HG03196 (cell line): ENCODE results near the gene ARPC5.
A peak's percentile ranks its signal among the peaks of the same experiment; 100 is the strongest.
"Not testable (repeated sequence)": the region's sequence is repeated elsewhere in the genome, so short reads cannot be mapped to it uniquely, and the experiment has no call there.

Experiments used
- ATAC-seq: cut with Tn5 transposase; IDR thresholded peaks from one replicate; pipeline ENCODE4 v1.9.1; 2021; ENCODE audit not compliant: unreplicated experiment

ARPC5 gene

GRCh38 chr1:183646776-183647175 lies 11.2 kb upstream of the ARPC5 start:
- no peak for ATAC-seq

GRCh38 chr1:183645531-183645930 lies 9.9 kb upstream of the ARPC5 start:
- ATAC-seq: no peak

DNA sequence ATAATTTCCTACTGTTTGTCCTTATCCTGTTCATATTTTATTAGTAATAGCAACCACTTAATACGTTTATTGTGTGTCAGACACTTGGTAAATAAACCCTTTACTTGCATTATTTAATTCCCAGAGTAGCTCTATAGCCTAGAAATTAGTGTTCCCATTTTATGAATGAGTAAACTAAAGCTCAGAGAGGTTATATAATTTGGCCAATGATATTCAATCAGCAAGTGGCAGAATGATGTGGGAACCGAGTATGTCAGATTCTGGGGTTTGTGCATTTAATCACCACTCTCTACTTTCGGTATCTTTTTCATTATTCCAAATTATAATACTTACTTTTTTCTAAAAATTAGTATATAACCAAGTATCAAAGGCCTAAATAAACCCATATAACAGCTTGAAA lies 6.6 kb upstream of the ARPC5 start:
- ATAC-seq: no peak

DNA sequence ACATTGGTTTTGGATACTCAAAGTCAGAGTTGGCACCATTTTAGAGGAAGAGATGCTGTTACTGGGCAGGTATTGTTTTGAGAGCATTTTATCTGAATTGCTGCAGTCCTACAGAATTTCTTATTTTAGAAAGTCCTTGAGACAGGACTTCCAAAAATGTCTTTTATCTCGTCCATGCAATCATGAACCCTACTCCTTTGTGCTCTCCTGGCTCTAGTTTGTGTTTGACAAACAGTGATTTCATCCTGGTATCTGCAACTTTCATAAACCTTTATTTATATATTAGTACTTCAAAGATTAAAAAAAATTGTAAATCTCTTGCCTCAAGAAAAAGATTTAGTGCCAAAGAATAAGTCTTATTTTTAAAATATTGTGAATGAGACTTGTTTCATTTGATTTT lies 4.6 kb upstream of the ARPC5 start:
- no peak for ATAC-seq

GRCh38 chr1:183638649-183639387 lies 3.2 kb upstream of the ARPC5 start:
- no peak for ATAC-seq

- ATAC-seq: no peak
Measured at GRCh38 chr1:183636783-183637182, 1.2 kb upstream of the ARPC5 start.

GRCh38 chr1:183636334-183636682 lies 725 bp upstream of the ARPC5 start:
- ATAC-seq: no peak

DNA sequence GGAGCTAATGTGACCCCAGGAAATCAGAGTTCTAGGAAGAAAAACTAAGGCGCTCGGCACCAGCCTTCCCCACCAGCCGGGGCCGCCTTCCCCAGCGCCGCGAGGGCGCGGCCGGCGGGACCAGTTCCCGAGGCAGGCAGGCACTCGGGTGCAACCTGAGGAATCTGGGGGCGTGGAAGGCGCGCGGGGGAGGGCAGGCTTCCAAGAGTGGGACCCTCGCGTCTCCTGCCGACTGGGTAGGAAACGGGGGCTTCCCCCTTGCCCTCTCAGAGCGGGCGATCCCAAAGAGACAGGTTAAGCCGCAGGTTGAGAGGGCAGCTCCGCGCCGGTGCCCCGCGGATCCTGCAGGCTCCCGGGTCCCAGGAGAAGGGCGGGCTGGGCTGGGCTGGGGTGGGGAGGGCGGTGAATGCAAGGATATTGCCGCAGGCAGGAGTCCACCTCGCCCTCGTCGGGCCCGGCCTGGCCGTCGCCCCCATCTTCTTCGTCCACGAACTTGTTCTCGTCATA lies 431 bp downstream of the ARPC5 start:
- peak; percentile 4 for ATAC-seq

DNA sequence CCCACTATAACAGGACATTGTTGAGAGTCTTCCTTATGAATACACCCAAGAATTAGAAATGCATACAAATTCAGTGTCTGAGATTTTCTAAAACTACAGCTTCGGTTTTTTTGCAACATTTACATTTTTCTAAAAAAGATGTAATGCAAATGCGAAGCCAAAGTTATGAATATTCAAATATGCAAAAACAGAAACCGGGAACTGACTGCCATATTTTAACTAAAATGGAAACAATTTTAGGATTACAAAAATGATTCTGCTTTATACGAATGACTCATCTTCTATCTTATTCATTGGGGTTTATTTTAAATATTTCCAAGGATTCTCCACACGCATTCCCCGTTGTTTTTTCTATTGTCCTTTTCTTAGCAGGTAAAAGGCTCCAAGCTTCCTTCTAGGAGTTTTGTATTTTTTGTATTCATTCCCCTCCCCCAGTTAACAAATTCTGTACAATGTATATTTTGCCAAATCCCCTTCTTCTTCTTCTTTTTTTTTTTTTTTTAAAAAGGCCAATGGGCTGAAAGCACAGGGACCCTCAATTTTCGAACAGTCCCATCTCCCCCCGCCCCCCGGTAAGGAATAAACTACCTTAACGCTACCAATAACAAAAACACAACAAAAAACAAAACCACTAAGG lies 1.0 kb downstream of the ARPC5 start:
- no peak for ATAC-seq

DNA sequence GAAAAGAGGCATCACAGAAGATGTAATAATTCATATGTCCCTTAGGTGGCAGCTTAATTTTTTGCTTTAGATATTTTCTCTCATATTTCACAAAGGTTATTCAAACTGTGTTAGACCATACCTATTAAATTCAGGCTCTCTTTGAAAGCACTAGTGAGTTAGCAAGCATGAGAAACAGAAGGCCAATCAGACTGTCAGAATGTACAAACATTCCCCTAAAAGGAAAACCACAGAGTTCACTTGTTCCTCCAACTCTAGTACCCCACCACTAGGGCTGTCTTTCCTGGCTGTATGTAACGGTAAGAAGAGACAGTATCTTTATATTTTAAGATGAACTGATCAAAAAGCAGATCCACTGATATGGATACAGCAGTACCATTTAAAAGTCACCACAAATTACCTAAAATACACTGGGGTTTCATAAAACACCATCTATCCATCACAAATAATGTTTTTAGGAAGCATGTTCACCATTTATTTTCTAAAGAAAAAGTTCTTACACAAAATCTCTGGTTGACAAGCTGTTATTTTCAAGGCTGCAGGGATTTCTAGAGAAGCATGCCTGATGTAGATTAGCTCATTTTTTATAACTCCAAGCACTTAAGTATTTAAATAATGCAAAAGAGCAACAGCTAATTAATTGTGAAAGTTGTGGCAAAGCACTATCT lies 1.8 kb downstream of the ARPC5 start:
- peak; percentile 41 for ATAC-seq

DNA sequence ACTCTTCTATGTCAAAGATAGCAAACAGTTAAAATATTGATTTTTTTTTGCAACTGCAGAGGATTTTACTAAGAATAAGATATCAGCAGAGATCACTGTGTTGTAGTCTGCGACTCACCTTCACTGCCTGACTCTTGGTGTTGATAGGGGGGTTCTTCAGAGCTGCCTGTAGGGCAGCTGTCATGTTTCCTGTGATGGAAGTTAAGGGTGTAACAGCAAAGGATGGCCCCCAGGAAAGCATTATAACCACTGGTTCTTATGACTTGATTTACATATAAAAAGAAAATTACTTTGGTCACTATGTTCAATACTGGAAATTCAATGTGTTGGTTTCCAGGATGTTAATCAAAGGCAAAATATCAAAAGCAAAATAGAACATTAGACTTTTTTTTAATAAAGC lies 2.6 kb downstream of the ARPC5 start:
- ATAC-seq: no peak

DNA sequence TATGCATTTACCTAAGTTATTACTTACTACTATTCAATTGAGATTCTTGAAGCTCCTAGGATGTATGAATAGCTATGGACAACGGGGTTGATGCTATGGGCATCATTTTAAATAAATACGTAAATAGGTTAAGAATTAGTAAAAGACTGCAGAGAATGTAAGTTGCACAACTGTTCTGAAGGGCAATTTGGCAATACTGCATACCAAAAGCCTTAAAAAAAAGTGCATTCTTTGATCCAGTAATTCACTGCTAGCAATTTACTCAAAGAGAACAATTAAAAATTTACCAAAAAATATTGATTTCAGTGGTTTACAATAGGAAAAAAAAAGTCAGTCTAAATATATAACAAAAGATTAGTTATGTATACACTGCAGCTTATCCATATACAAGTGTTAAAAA lies 3.5 kb downstream of the ARPC5 start:
- no peak for ATAC-seq

DNA sequence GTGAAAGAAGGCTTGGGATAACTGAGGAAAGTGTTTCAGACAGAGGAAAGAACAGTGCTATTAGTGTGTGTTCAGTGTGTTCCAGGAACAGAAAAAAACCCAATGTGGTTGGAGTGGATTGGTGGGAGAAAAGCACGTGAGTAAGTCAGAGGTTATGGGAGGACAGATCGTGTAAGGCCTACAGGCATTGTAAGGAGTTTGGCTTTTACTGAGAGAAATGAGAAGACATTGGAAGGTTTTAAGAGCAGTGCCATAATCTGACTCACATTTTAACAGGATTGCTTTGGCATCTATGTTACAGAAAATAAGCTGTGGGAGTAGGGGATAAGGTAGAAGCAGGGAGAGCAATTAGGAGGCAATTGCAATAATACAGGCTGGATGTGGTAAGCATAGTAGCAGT lies 4.8 kb downstream of the ARPC5 start:
- no peak for ATAC-seq

- ATAC-seq: no peak
Measured at GRCh38 chr1:183628537-183628936, 7.0 kb downstream of the ARPC5 start.

- not testable (repeated sequence) for ATAC-seq
Measured at GRCh38 chr1:183626236-183626635, 9.3 kb downstream of the ARPC5 start.

- ATAC-seq: peak; percentile 87
Measured at GRCh38 chr1:183622884-183623785, 12.4 kb downstream of the ARPC5 start.

DNA sequence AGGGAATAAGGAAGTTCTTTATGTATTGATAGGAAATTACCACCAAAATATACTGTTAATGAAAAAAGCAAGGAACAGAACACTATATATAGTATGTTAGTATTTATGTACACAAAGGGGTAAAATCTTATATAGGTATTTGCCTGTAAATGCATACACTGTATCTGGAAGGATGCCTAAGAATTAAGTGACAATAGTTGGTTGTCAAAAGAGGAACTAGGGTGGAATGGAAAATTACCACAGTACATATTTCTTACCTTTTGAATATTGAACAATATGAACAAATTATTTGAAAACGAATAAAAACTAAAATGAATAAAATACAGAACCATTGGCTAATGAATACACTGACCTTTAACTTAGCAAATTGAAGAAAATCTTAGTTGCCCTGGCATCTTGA lies 13.6 kb downstream of the ARPC5 start:
- ATAC-seq: no peak

- ATAC-seq: no peak
Measured at GRCh38 chr1:183620311-183620710, 15.3 kb downstream of the ARPC5 start.

- ATAC-seq: no peak
Measured at GRCh38 chr1:183619781-183620180, 15.8 kb downstream of the ARPC5 start.

DNA sequence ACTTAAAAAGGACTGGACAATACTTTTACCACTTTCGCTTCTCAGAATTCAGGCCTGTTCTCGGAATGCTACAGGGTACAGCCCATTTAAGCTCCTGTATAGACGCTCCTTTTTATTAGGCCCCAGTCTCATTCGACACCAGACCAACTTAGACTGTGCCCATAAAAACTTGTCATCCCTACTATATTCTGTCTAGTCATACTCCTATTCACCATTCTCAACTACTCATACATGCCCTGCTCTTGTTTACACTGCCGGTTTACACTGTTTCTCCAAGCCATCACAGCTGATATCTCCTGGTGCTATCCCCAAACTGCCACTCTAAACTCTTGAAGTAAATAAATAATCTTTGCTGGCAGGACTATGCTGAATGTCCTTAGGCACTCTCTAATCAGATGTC lies 17.4 kb downstream of the ARPC5 start:
- not testable (repeated sequence) for ATAC-seq

DNA sequence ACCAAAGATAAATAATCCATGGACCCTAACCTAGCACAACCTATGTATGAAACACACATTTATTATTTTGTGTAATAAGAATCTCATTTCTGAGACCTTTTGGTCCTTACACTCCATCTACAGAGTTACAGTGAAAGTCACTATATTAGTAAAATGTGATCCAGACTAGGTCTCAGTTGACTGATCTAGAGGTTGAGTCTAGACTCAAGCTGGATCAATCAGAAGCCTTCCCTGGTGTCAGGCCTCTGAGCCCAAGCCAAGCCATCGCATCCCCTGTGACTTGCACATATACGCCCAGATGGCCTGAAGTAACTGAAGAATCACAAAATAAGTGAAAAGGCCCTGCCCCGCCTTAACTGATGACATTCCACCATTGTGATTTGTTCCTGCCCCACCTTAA lies 22.6 kb downstream of the ARPC5 start:
- not testable (repeated sequence) for ATAC-seq
